Ishikawa (cell line): Measurements from ENCODE around the gene ZNF669.
A peak's percentile ranks its signal among the peaks of the same experiment; 100 is the strongest.

ENCODE experiments used
- CEBPB ChIP-seq: IDR thresholded peaks from 2 replicates; pipeline ENCODE4 v1.6.1; 2012
- CREB1 ChIP-seq: IDR thresholded peaks from 2 replicates; pipeline ENCODE4 v1.6.1; 2012; ENCODE audit warnings: low read depth
- EGR1 ChIP-seq: IDR thresholded peaks from 2 replicates; pipeline ENCODE4 v1.6.1; 2012
- EP300 ChIP-seq: IDR thresholded peaks from 2 replicates; pipeline ENCODE4 v1.6.1; 2012; ENCODE audit warnings: borderline replicate concordance
- FOXM1 ChIP-seq: IDR thresholded peaks from 2 replicates; pipeline ENCODE4 v1.6.1; 2012; ENCODE audit warnings: low read depth, borderline replicate concordance
- MAX ChIP-seq: IDR thresholded peaks from 2 replicates; pipeline ENCODE4 v1.6.1; 2012
- NFIC ChIP-seq: IDR thresholded peaks from 2 replicates; pipeline ENCODE4 v1.6.1; 2012
- RAD21 ChIP-seq: IDR thresholded peaks from 2 replicates; pipeline ENCODE4 v1.6.1; 2012; ENCODE audit warnings: low read depth
- REST ChIP-seq: IDR thresholded peaks from 2 replicates; pipeline ENCODE4 v1.6.1; 2012; ENCODE audit warnings: low read depth, mild to moderate bottlenecking
- TAF1 ChIP-seq: IDR thresholded peaks from 2 replicates; pipeline ENCODE4 v1.6.1; 2012; ENCODE audit warnings: low read depth, mild to moderate bottlenecking
- TCF12 ChIP-seq: IDR thresholded peaks from 2 replicates; pipeline ENCODE4 v1.6.1; 2012; ENCODE audit warnings: low read depth
- TEAD4 ChIP-seq: IDR thresholded peaks from 2 replicates; pipeline ENCODE4 v1.6.1; 2012
- USF1 ChIP-seq: IDR thresholded peaks from 2 replicates; pipeline ENCODE4 v1.6.1; 2012
- YY1 ChIP-seq: IDR thresholded peaks from 2 replicates; pipeline ENCODE4 v1.6.1; 2012; ENCODE audit warnings: low read depth
- ZBTB7A ChIP-seq: IDR thresholded peaks from 2 replicates; pipeline ENCODE4 v1.6.1; 2012; ENCODE audit warnings: low read depth

Gene ZNF669

DNA sequence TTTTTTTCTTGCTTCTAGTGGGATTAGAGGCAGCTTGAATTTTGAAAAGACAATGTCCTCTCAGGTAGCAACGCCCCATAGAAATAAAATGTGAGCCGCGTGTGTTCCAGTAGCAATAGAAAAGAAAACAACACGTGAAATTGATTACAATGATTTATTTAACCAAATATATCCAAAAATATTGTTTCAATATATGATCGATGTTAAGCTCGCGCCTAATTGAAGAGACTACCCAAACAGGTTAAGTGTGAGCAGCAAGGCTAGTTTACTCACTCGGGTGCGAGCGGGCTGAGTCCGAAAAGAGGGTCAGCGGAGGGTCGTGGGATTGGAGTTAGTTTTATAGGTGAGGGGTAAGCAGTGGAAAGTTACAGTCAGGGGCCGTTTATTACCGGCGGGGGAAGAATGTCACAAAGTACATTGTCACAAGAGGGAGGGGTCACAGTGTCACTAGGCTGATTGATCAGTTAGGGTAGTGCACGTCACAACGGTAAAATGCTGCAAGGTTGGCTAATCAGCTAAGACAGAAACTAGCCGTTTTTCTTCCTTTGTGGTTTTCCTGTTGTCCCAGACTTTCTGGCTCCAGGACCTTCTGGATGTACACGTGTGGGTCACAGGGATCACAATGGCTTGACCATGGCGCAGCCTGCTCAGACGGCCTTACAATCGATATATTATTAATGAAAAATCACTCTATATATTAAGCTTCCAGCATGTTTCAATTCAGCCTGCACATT, 24.8 kb downstream of the ZNF669 start:
- TF ChIP-seq ZBTB7A = peak; percentile 79
- TF ChIP-seq EP300 = no peak
- no peak for TF ChIP-seq YY1
- TF ChIP-seq TCF12 = 0 out of 2 replicates have a peak, but pooled peaks have one; percentile 28
- TF ChIP-seq CREB1 = no peak

DNA sequence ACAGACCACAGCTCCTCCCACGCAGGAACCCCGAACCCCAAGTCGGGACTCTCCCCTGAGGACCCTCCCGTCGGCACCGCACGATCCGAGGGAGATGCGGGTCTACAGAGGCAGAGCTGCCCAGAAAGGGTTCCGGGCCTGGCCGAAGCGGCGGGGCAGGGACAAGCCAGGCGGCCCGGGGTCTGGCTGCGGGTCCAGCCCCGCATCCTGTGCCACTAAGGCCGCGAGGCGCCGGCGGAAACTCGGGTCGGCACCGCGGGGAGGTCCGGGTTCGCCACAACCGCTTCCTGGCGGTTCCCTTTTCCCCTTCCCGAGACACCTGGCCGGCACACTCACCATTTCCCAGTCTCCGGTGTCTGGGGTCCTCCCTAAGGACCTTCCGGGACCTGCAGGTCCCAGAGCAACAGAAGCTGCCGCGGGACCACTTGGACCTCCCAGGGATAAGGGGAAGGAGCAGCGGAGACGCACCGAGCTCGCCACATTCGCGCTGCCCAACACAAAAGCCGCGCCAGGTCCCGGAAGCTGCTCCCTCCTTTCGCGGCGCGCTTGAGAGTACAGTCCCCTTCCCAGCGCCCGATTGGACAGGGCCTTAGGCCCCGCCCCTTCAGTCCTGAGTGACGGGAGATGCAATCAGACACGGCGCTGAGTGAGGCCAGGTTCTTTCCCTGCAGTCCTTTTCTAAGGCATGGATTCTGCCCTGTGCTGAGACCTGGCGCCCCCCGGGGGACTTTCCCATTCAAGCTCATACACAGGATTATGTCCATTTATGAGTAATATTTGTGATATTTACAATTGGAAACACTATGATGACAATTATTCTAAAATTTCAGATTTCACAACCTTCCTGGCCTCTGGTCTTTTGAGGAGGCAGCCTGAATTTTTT, 25.7 kb downstream of the ZNF669 start, which contains the start of gene ZNF670:
Gene ZNF670, minus strand, starts transcription at position 554 of the 883 bp plus-strand sequence. Its CDS starts 215 bp downstream, at position 339.
- peak; percentile 19; the same call in 1 of the 2 replicates for TF ChIP-seq ZBTB7A
- TF ChIP-seq TEAD4 = no peak
- TF ChIP-seq YY1 = 0 out of 2 replicates have a peak, but pooled peaks have one; percentile 18
- peak; percentile 77 for TF ChIP-seq TAF1
- peak; percentile 47 for TF ChIP-seq RAD21
- 0 out of 2 replicates have a peak, but pooled peaks have one; percentile 25 for TF ChIP-seq EGR1

GRCh38 chr1:247077876-247078257, 26.3 kb downstream of the ZNF669 start:
- TF ChIP-seq TEAD4 = no peak
- no peak for TF ChIP-seq REST
- TF ChIP-seq CEBPB = no peak
- no peak for TF ChIP-seq EGR1
- TF ChIP-seq RAD21 = no peak
- no peak for TF ChIP-seq FOXM1
- TF ChIP-seq TAF1 = no peak
- TF ChIP-seq MAX = no peak
- TF ChIP-seq ZBTB7A = no peak
- no peak for TF ChIP-seq TCF12

DNA sequence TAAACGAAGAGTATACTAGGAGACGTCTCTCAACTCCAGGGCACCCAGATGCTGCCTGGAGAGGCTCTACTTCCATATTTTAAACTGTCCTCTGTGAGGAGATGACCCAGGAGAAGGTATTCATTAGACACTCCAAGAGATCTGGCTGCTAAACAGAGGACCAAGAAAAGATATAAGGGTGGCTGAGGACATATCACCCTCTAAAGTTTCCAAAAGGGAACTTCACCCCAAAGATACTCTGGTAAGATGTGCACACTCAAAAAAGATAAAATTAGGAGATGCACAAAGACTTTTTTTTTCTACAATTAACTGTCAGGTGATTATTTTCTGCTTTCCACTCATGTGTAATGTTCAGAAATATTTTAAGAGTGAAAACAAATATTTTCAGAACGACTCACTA, 26.9 kb downstream of the ZNF669 start:
- no peak for TF ChIP-seq NFIC
- no peak for TF ChIP-seq REST
- 0 out of 2 replicates have a peak, but pooled peaks have one; percentile 4 for TF ChIP-seq RAD21
- no peak for TF ChIP-seq TAF1
- no peak for TF ChIP-seq EP300
- no peak for TF ChIP-seq TCF12

DNA sequence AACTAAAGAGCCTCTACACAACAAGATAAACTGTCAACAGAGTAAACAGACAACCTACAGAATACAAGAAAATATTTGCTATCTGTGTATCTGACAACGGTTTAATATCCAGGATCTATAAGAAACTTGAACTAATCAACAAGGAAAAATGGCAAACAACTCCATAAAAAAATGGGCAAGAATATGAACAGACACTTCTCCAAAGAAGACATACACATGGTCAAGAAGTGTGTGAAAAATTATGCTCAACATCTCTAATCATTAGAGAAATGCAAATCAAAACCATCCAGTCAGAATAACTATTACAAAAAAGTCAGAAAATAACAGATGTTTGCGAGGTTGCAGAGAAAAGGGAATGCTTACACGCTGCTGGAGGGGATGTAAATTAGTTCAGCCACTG, 33.5 kb downstream of the ZNF669 start:
- TF ChIP-seq TAF1 (no peak), TEAD4 (no peak), TCF12 (no peak), EGR1 (no peak)

DNA sequence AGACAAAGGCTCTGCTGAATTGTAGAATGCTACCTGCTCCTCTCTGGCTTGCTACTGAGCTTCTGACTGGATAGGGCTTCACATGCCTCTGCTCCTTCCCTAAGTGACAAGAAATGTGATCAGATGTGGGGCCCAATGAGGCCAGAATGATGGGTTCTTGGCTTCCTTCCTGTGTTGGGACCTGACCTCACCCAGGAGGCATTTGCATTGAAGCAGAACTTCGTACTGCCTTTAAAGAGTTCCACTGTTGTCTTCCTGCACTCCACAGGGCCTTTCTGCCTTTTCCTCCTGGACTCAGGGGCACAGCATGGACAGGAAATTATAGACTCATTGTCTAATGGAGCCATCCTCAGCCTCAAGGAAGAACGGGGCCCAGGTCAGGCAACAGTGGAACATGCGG, 39.9 kb downstream of the ZNF669 start:
- no peak for TF ChIP-seq CREB1
- no peak for TF ChIP-seq TCF12
- no peak for TF ChIP-seq YY1
- TF ChIP-seq TAF1 = no peak
- no peak for TF ChIP-seq EP300
- no peak for TF ChIP-seq TEAD4
- no peak for TF ChIP-seq MAX
- no peak for TF ChIP-seq EGR1
- no peak for TF ChIP-seq USF1
- TF ChIP-seq ZBTB7A = no peak
- no peak for TF ChIP-seq NFIC
- TF ChIP-seq RAD21 = no peak

- no peak for TF ChIP-seq RAD21
- TF ChIP-seq ZBTB7A = no peak
- TF ChIP-seq YY1 = no peak
- TF ChIP-seq USF1 = no peak
- no peak for TF ChIP-seq TCF12
- TF ChIP-seq CEBPB = no peak
- TF ChIP-seq TEAD4 = no peak
- TF ChIP-seq NFIC = no peak
- no peak for TF ChIP-seq EGR1
- no peak for TF ChIP-seq FOXM1
- no peak for TF ChIP-seq TAF1
- no peak for TF ChIP-seq EP300
- TF ChIP-seq CREB1 = no peak
- no peak for TF ChIP-seq REST
- no peak for TF ChIP-seq MAX
Measured at GRCh38 chr1:247060771-247061170, 43.4 kb downstream of the ZNF669 start.
